Panc1 (cell line): ENCODE results near the gene CREB3.

ENCODE experiments used
- REST ChIP-seq, 2 experiments: IDR thresholded peaks; 2 replicates each; pipeline ENCODE4 v1.6.1; 2011 to 2012; ENCODE audit warnings: low read depth in 2 of 2, control low read depth in 1 of 2, low read length in 1 of 2, mild to moderate bottlenecking in 1 of 2, moderate library complexity in 1 of 2; ENCODE audit not compliant: insufficient read depth in 1 of 2
- TF ChIP-seq, protein P1 (sequence below): fragments of 450-650 bp; IDR thresholded peaks from 2 replicates; pipeline ENCODE4 v1.5.1; 2017; ENCODE audit warnings: mild to moderate bottlenecking

GRCh38 chr9:35696520-35697215 lies 35.8 kb upstream of the CREB3 start:
- no peak for TF ChIP-seq REST (IDR thresholded peaks at IDR 0.05; ENCODE audit: insufficient read depth in 1 of 2, low read depth in 2 of 2, low read length in 1 of 2)
- TF ChIP-seq, protein P1, sequence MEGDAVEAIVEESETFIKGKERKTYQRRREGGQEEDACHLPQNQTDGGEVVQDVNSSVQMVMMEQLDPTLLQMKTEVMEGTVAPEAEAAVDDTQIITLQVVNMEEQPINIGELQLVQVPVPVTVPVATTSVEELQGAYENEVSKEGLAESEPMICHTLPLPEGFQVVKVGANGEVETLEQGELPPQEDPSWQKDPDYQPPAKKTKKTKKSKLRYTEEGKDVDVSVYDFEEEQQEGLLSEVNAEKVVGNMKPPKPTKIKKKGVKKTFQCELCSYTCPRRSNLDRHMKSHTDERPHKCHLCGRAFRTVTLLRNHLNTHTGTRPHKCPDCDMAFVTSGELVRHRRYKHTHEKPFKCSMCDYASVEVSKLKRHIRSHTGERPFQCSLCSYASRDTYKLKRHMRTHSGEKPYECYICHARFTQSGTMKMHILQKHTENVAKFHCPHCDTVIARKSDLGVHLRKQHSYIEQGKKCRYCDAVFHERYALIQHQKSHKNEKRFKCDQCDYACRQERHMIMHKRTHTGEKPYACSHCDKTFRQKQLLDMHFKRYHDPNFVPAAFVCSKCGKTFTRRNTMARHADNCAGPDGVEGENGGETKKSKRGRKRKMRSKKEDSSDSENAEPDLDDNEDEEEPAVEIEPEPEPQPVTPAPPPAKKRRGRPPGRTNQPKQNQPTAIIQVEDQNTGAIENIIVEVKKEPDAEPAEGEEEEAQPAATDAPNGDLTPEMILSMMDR: no peak
